ENCODE measurements around the gene PYM1. TPM values are rescaled to one million over a fixed set of nuclear protein-coding genes. Genes with fewer than 3 reads are reported as not detected.

Gene PYM1
- polyA plus RNA-seq, 1 of the 3 experiments (the other 2 are of a cell fraction) = 36.3 TPM

DNA sequence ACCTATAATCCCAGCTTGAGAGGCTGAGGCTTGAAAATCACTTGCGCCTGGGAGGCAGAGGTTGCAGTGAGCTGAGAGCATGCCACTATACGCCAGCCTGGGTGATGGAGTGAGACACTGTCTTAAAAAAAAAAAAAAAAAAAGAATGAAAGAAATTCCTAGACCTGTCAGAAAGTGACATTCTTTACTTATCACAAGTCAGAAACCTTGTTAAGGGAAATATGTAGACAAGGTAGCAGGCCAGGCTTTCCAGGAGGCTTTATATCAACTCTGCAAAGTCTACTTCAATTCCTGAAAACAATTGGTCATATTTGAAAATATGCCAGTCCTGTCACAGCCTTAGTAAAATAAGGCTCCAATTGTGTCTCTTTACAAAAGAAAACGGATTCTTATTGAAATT is 65.8 kb downstream of the PYM1 start:
- no peaks in the 10 kb centered on the region for H3K79me2 ChIP-seq (ENCODE audit: insufficient read depth)
- ChIA-PET POLR2A (no interaction called here), CTCF (interaction anchor here (0.6 kb wide), 1 partner anchor 65 kb away, joined by 3 read pairs; no protein-coding TSS in a partner anchor)
- no peak overlapping the region for H3K27ac ChIP-seq (ENCODE audit: low read depth in 2 of 2, low read length in 1 of 2)
- H3K36me3 ChIP-seq (replicated peaks in 1 of 2; ENCODE audit: control insufficient read depth in 1 of 2, insufficient read depth in 2 of 2, low read length in 1 of 2) = no peaks in the 10 kb centered on the region
- H3K27me3 ChIP-seq (ENCODE audit: insufficient read depth) = no peaks in the 10 kb centered on the region
- no peak overlapping the region for H2AFZ ChIP-seq (ENCODE audit: low read depth)
- H3K9me2 ChIP-seq = no peaks in the 10 kb centered on the region
- no peak overlapping the region for H3K9ac ChIP-seq
- no peaks in the 10 kb centered on the region for H4K20me1 ChIP-seq (ENCODE audit: insufficient read depth)
- WGBS (ENCODE audit: low lambda C conversion rate) = 69% methylated on average over 3 of the region's 3 CpGs
- TF ChIP-seq RFX5 (IDR thresholded peaks at IDR 0.05; ENCODE audit: low read length) (no peak), SIN3A (IDR thresholded peaks at IDR 0.05; ENCODE audit: borderline replicate concordance, low read depth, low read length) (no peak), TEAD4 (IDR thresholded peaks at IDR 0.05; ENCODE audit: borderline replicate concordance, insufficient read depth) (no peak), USF2 (IDR thresholded peaks at IDR 0.05; ENCODE audit: borderline replicate concordance, low read depth, low read length) (no peak), RAD21 (IDR thresholded peaks at IDR 0.05; ENCODE audit: low read length) (no peak), YY1 (IDR thresholded peaks at IDR 0.05; ENCODE audit: low read depth) (no peak), FOSL2 (IDR thresholded peaks at IDR 0.05; ENCODE audit: borderline replicate concordance, low read depth) (no peak), MEF2A (IDR thresholded peaks at IDR 0.05; ENCODE audit: borderline replicate concordance, low read depth) (no peak), POLR2AphosphoS5 (IDR thresholded peaks at IDR 0.05; ENCODE audit: low read depth, low read length) (no peak), CHD2 (IDR thresholded peaks at IDR 0.05; ENCODE audit: low read length, partially characterized antibody) (no peak), TAF1 (IDR thresholded peaks at IDR 0.05; ENCODE audit: borderline replicate concordance, low read depth, low read length) (no peak), RCOR1 (IDR thresholded peaks at IDR 0.05; ENCODE audit: low read length) (no peak), NFIC (IDR thresholded peaks at IDR 0.05; ENCODE audit: borderline replicate concordance) (no peak), ZBTB33 (IDR thresholded peaks at IDR 0.05; ENCODE audit: borderline replicate concordance, low read depth) (no peak), JUND (IDR thresholded peaks at IDR 0.05) (no peak), MAX (IDR thresholded peaks at IDR 0.05; ENCODE audit: low read depth) (no peak), SMC3 (IDR thresholded peaks at IDR 0.05; ENCODE audit: low read depth, low read length) (no peak)
- DNase-seq = no peak
- no peaks in the 10 kb centered on the region for H3K4me1 ChIP-seq (ENCODE audit: control insufficient read depth in 1 of 2, insufficient read depth in 2 of 2, low read depth in 1 of 2, low read length in 1 of 2)
- H3F3A ChIP-seq (replicated peaks; ENCODE audit: insufficient read depth) = no peaks in the 10 kb centered on the region
- H3K4me2 ChIP-seq = no peak overlapping the region
- H3K4me3 ChIP-seq (ENCODE audit: low read depth in 2 of 2, low read length in 1 of 2) = no peak overlapping the region
- H3K9me3 ChIP-seq = no peaks in the 10 kb centered on the region

DNA sequence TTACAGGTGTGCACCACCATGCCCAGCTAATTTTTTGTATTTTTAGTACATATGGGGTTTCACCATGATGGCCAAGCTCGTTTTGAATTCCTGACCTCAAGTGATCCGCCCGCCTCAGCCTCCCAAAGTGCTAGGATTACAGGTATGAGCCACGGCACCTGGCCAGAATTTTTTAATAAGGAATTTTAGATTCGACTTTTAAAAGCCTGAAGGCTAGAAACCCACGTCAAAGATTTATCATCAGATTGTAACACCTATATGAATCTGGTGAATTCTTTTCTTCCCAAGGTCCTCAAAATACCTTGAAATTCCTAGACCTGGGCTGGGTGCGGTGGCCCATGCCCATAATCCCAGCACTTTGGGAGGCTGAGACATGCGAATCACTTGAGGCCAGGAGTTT is 66.3 kb downstream of the PYM1 start:
- Histone ChIP-seq H3K9ac (no peak overlapping the region), H3F3A (replicated peaks; ENCODE audit: insufficient read depth) (no peaks in the 10 kb centered on the region), H3K9me2 (no peaks in the 10 kb centered on the region), H2AFZ (ENCODE audit: low read depth) (no peak overlapping the region), H3K79me2 (ENCODE audit: insufficient read depth) (no peaks in the 10 kb centered on the region), H3K9me3 (no peaks in the 10 kb centered on the region), H3K27ac (ENCODE audit: low read depth in 2 of 2, low read length in 1 of 2) (no peak overlapping the region), H3K27me3 (ENCODE audit: insufficient read depth) (no peaks in the 10 kb centered on the region), H4K20me1 (ENCODE audit: insufficient read depth) (no peaks in the 10 kb centered on the region), H3K4me3 (ENCODE audit: low read depth in 2 of 2, low read length in 1 of 2) (no peak overlapping the region), H3K36me3 (replicated peaks in 1 of 2; ENCODE audit: control insufficient read depth in 1 of 2, insufficient read depth in 2 of 2, low read length in 1 of 2) (no peaks in the 10 kb centered on the region), H3K4me1 (ENCODE audit: control insufficient read depth in 1 of 2, insufficient read depth in 2 of 2, low read depth in 1 of 2, low read length in 1 of 2) (no peaks in the 10 kb centered on the region), H3K4me2 (no peak overlapping the region)
- no peak for DNase-seq
- CTCF ChIA-PET = interaction anchor here (0.6 kb wide), 1 partner anchor 65 kb away, joined by 3 read pairs; no protein-coding TSS in a partner anchor
- POLR2A ChIA-PET = no interaction called here
- no peak for TF ChIP-seq NRF1 (IDR thresholded peaks at IDR 0.05; ENCODE audit: low read depth, low read length)
- TF ChIP-seq PBX3 (IDR thresholded peaks at IDR 0.05) = no peak
- TF ChIP-seq, protein P1, sequence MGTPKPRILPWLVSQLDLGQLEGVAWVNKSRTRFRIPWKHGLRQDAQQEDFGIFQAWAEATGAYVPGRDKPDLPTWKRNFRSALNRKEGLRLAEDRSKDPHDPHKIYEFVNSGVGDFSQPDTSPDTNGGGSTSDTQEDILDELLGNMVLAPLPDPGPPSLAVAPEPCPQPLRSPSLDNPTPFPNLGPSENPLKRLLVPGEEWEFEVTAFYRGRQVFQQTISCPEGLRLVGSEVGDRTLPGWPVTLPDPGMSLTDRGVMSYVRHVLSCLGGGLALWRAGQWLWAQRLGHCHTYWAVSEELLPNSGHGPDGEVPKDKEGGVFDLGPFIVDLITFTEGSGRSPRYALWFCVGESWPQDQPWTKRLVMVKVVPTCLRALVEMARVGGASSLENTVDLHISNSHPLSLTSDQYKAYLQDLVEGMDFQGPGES (IDR thresholded peaks at IDR 0.05; ENCODE audit: low read depth, low read length) = no peak
- TF ChIP-seq CHD2 (IDR thresholded peaks at IDR 0.05; ENCODE audit: low read length, partially characterized antibody) = no peak
- TF ChIP-seq POLR2AphosphoS5 (IDR thresholded peaks at IDR 0.05; ENCODE audit: low read depth, low read length) = no peak
- TF ChIP-seq JUND (IDR thresholded peaks at IDR 0.05) = no peak
- no peak for TF ChIP-seq EZH2phosphoT487 (IDR thresholded peaks at IDR 0.05; ENCODE audit: borderline replicate concordance, low read depth)
- TF ChIP-seq RAD21 (IDR thresholded peaks at IDR 0.05; ENCODE audit: low read length) = no peak
- TF ChIP-seq NFIC (IDR thresholded peaks at IDR 0.05; ENCODE audit: borderline replicate concordance) = no peak
- 83% methylated on average over 8 of the region's 8 CpGs for WGBS (ENCODE audit: low lambda C conversion rate)
